Nucleus accumbens (tissue), 56 donors: ENCODE results near the gene NAXD.
"Not testable (repeated sequence)": the region's sequence is repeated elsewhere in the genome, so short reads cannot be mapped to it uniquely, and the experiment has no call there.

Experiments
- DNase-seq, 56 donors: peaks; one replicate each; lab custom pipeline; 2025; lab: John Stamatoyannopoulos, UW

Gene NAXD

DNA sequence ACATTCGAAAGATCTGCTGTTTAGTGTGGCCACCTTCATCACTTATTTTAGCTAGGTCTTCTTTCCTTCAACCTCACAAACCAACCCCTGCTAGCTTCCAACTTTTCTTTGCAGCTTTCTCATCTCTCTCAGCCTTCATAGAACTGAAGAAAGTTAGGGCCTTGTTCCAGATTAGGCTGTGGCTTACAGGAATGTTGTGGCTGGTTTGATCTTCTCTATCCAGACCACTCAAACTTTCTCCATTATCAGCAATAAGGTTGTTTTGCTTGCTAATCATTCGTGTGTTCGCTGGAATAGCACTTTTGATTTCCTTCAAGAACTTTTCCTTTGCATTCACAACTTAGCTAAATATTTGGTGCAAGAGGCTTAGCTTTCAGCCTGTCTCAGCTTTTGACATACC, 45.9 kb downstream of the NAXD start:
- no peak for DNase-seq

DNA sequence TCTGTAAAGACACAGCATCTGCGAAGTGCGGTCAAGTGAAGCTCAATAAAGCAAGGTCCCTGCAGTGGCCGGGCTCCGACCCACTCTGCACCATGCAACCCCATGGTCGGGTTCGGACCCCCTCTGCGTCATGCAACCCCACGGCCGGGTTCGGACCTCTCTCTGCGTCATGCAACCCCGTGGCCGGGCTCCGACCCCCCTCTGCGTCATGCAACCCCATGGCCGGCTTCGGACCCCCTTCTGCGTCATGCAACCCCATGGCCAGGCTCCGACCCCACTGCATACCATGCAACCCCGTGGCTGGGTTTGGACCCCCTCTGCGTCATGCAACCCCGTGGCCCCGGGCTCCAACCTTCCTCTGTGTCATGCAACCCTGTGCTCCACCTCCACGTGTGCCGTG, 46.7 kb downstream of the NAXD start:
- no peak for DNase-seq

DNA sequence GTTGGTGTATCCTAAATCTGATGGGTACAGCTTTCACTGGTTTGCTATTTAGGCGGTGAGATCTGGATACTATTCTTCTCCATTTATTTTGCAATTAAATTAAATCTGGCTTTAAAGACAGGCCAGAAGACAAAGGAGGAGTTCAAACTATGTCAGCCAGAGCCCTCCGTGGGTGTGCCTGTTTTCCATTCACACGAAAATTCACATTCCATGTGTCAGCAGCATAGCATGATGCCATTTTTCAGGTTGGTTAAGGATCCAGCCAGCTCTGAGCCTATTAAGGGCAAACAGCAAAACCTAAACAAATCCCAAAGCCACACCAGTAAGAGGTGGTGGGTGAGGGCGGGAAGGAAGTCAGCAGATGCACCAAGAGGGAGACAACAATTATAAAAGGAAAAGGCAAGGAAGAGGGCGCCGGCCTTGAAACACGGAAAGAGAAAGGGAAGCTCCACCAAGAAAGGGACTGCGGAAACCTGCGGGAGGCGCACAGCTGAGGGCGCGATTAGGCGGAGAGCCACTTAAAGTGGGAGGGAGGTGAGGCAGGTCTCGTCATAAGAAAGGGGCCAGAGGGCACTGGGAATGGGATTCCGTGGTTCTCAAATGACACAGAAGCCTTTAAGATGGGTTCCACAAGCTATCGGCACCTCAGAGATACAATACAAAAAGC, 47.6 kb downstream of the NAXD start:
- DNase-seq, result no peak

DNA sequence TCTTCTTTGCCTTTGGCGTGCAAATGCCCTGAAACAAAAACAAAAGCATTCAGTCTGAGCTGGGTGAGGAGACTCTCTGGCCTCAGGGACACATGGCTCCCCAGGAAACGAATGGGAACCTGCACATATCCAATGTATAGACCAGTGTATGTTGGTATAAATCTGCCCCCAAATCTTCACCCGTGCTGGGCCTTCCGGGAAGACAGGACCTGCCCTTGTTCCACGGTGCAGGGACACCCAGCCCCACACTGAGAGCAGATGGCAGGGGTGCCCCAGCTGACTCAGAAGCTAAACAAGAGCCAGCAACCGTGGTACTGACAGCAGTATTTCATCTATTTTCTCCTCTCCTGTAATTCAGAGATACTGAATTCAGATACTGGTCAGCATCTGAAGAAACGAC, 48.1 kb downstream of the NAXD start:
- DNase-seq, result no peak

DNA sequence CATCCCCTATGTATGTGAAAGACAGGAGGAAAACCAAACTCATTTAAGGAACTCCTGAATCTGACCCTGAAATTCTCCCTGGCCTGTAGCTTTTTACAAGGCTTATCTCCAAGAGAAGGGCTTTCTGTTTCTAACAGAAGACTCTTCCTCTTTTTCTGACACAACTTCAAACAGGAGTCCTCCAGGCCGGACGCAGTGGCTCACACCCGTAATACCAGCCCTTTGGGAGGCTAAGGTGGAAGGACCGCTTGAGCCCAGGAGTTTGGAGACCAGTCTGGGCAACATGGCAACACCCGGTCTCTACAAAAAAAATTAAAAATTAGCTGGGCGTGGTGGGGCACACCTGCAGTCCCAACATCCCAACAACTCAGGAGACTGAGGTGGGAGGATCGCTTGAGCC, 48.7 kb downstream of the NAXD start:
- DNase-seq, result no peak

DNA sequence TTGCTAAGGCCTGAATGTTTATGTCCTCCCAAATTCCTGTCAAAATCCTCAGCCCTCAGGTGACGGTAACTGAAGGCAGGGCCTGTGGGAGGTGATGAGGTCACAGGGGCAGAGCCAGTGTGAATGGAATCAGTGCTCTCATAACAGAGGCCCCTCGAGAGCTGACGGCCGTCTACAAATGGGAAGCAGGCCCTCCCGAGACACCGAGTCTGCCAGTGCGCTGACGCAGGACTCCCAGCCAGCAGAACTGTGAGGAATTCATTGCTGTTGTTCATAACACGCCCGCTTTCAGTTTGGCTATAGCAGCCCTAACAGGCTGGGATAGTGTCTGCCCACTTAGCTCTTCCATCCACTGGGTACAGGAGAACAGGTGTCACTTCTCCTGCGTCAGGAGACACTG, 49.3 kb downstream of the NAXD start:
- no peak for DNase-seq

DNA sequence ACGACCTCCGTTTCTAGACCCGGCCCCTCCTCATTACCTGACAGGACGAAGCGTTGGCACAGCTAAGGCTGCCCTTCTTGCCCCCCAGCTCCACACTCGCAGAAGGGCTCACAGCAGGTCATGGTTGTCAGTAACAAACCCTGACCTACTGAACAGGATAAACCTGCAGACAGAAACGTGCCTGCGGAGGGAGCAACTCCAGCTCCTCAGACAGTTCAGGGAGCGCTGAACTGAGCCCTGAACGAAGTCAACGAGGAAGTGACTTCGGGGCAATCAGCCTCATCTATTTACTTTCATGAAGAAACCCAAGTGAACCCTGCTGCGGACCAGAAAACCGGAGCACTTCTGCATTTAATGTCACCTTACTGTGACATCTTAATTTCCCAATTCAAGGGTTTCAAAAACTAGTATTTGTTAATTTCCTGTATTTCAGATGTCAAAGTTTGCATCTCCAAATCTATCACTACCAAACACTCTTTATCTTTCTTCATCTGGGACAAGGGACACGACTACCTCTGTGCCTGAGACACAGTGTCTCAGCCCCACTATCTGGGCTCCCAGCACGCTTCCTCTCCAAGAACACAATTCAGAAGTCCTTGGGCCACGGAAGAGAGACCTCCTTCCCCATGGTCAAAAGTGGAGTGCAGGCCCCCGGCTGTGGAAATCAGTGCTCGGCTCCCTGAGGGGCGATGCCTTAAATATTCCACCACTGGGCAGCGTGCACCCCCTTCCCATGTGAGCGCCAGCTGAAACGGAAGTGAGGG, 50.3 kb downstream of the NAXD start:
- DNase-seq, result no peak

DNA sequence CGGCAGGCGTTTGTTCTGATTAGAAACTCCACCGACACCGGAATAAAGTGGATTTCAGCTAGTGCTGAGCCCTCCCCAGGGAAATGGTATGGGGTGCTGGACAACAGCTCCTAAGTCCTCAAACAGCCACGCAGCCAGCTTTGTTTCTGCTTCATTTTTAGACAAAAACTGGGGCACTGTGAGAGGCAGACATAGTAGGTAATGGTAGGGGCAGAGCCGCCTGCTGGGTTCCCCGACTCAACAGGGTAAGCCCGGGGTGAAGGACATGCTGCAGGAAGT, 50.8 kb downstream of the NAXD start:
- DNase-seq, result no peak

DNA sequence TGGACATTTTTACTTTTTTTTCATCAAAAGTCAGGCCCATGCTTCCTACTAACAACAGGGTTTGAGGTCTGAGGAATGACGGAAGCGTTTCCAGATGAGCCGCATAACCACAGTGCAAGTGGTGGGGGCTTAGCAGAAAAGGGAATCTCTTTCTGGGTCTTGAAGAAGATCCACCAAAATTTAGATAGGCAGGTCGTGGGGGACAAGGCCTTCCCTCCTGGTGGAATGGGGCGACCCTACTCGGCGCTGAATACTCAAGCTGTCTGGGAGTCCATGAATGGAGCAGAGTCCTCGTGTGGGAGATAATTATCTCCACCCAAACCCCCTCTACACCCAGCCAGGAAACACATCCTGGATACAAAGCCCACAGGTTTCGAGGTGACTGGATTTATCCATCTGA, 53.7 kb downstream of the NAXD start:
- no peak for DNase-seq

DNA sequence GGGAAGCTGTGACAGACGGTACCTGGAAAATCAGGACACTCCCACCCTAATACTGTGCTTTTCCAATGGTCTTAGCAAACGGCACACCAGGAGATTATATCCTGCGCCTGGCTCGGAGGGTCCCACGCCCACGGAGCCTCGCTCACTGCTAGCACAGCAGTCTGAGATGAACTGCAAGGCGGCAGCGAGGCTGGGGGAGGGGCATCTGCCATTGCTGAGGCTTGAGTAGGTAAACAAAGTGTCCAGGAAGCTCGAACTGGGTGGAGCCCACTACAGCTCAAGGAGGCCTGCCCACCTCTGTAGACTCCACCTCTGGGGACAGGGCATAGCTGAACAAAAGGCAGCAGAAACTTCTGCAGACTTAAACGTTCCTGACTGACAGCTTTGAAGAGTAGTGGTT, 54.5 kb downstream of the NAXD start:
- not testable (repeated sequence) for DNase-seq

DNA sequence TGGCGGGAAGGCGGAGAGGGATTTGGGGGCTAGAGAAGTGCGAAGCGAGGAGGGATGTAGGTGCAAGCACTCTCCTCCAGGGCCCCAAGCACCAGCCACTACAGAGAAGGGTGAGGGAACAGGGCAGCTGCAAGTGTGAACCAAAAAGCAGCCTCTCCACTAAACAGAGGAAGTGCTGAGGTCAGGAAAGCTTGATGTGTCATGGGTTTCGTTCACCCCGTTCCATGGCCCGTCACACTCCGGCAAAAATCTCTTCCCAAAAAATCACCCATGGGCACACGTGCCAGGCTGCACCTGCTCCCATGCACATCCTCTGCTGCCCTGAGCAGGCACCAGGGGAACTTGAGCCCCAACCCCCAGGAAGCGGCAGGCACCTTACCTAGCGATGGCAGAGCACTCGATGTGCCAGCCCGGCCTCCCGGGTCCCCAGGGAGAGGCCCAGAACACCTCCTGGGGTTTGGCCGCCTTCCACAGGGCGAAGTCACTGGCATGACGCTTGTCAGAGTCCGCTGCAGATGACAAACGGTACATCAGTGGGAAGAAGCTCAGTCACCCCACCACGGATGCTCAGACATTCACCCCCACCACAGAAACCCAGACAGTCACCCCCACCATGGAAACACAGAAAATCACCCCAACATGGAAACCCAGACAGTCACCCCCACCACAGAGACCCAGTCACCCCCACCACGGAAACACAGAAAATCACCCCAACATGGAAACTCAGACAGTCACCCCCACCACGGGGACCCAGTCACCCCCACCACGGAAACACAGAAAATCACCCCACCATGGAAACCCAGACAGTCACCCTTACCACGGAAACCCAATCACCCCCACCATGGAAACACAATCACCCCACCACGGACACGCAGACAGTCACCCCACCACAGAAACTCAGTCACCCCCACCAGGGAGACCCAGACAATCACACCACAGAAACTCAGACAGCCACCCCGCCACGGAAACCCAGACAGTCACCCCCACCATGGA, 61.5 kb downstream of the NAXD start:
- DNase-seq, result no peak

DNA sequence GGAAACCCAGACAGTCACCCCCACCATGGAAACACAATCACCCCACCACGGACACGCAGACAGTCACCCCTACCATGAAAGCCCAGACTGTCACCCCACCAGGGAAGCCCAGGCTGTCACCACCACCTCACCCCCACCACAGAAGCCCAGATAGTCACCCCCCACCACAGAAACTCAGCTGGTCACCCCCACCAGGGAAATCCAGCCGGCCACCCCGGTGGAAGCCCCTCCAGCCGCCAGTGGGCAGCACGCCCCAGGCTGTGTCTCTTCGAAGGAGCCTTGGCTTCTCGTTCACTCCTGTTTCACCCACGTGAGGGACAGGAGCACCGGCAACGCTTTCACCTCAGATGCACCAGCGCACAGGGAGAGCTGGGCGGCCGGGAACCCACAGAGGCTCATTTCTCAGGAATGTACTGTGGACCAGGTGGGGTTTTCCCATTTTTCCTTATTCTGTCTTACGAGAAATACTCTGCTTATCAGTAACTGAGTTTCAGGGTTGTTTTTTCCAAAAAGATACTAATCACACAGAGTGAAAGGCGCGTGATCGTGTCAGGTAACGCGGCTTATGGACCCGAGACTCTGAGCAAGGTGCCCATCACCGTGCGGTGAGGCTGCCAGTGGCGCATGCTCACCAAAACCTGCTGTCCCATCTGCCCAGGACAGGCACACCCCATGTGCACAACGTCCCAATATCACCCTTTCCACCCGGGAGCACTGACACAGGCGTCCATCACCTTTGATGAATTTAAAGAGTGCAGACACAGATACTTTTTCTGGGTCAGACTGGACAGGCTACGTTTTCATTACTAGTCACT, 62.6 kb downstream of the NAXD start:
- DNase-seq, result no peak

DNA sequence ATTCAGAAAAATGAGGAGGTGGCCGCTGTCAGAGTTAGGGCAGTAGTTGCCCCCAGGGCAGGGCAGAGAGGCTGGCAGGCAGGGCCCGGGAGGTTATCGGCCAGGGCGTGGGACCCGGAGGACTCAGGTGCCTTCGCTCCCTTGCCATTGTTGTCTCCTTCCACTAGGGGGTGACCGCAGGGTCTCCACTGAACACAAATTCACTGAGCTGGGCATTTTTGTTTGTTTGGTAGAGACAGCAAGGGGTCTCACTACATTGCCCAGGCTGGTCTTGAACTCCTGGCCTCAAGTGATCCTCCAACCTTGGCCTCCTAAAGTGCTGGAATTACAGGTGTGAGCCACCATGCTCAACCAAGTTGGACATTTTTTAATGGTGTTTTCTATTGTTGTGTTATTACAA, 65.5 kb downstream of the NAXD start:
- DNase-seq, result no peak

DNA sequence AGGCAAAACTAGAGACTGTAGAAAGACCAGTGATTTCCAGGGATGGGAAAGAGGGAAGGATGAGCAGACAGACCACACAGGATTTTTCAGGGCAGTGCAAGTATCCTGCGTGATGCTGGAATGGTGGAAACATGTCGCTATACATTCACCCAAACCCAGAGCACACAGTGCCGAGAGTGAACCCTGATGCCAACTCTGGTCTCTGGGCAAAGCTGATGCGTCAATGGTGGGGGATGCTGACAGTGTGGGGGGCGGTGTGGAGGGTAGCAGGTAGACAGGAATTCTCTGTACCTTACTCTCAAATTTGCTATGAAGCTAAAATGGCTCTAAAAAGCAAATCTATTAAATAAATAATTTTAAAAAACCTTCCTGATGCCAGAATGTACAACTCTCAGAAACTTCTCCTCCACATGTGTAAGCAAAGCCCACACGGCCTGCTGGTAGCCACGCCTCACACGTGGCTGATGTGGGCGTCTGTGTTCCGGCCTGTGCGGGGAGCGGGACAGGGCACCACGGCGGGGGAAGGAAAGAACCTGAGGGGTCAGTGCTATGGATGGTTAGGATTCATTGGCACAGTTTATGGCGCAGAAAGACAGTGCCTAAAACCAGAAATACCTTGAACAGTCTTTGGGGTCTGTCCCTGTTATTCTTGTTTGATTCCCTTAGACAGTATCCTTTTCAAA, 66.7 kb downstream of the NAXD start:
- no peak for DNase-seq

DNA sequence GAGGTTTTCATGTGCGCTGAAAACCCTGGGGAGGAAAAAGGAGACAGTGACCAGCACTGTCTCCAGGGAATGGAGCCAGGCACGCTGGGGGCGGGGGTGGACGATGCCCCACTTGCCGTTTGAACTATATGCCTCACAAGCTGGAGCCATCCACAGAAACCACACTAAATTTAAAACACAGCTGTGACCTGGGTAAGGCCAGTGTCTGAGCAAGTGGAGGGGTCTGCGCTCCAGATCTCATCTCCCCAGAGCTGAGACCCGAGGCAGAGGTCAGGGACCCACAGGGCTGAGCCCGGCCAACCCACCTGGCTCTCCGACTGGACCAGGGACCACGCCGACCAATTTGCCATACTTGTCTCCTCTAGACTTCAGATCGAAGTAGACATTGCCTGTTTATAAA, 67.4 kb downstream of the NAXD start:
- DNase-seq, result no peak

DNA sequence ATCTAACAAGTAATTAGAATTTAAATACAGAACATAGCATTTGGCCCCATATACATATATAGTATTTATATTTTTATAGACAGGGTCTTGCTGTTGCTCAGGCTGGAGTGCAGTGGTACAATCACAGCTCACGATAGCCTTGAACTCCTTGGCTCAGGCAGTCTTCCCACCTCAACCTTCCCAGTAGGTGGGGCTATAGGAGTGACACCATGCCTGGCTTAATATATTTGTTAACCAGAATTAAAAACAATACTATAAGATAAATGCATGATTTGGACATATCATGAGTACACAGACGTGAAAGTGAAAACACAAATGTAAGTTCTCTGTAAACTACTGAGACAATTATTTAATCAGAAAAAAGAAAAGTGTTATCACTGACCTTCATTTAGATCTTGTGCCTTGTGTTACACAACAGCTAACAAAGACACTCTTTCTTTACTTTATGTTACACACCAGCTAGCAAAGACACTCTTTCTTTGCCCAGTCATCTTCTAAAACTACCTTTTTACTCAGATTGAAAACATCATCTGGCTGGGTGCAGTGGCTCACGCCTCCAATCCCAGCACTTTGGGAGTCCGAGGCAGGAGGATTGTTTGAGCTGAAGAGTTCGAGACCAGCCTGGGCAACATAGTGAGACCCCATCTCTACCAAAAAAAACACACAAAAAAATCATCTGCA, 68.0 kb downstream of the NAXD start:
- DNase-seq, result no peak

DNA sequence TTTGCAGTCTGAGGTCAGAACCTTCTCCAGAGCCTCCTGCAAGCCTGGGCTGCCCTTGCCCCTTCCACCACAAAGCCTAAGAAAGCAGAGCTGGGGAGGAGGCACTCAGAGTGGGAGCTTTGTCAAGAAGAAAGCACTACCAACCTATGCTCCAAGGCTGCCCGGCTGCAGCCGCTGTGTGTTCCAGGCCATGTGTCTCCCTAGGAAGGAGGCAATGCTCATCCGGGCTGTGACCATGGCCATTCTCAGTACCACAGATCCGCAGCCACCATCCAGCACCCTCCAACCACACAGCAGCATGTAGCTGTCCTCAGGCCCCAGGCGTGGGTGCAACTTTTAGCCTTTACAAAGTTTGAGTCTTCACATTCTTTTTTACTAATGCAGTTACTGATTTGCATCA, 68.6 kb downstream of the NAXD start:
- DNase-seq, result no peak

DNA sequence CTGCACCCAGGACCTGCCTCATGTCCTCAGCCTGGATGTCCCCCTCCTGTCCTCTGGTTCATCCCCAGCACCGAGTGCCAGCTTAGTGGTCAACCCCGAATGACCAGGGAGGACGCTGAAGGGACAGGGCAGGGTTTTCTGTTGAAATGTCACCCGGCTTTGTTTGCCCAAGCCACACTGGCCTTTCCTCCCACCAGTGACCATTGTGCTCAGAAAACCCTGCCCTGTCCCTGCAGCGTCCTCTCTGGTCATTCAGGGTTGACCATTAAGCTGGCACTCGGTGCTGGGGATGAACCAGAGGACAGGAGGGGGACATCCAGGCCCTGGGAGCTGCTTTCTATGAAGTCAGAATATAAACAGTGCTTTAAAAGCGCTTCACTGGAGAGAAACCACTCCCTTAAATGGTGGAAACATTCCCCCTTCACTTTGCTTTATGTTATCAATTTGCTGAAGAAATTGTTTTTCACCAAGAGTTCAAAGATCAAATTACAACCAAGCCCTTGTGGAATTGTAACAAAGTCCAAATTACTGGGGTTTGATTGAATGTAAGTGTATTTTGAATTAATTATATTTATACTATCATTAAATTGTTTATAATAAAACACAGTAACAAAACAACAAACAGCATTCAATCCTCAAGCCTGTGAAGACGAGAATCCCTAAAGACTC, 69.2 kb downstream of the NAXD start:
- no peak for DNase-seq
